ENCODE data around the gene SOD1.

DNA sequence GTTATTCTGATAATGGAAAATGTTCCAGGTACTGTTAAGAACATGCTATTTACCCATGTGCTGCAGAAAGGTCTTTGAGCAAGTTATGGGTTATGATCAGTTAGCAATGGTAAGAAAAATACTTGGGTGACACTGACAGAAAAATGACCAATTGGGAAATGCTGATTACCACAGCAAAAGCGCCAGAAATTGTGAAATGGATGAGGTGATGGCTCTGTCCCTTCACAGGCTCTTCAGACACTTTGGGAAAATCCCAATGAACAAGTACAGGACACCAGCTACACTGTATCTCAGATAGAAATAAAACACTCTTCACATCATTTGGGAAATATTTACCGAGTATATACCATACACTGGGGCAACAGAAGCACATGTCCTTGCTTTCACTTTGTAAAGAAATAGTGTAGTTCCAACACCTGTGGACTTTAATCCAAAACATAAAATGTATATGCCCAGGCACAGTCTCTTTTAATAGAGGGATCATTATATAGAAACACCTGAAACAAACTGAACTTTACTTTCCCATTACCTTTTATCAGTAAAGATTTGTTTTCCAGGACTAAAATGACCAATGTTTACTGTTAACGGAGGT lies 13.9 kb downstream of the SOD1 start:
- TF ChIP-seq POLR2AphosphoS5 (IDR thresholded peaks at IDR 0.05; ENCODE audit: low read depth, low read length) (no peak), POLR2A (IDR thresholded peaks at IDR 0.05; ENCODE audit: low read depth, low read length) (no peak), TAF1 (IDR thresholded peaks at IDR 0.05; ENCODE audit: low read depth, low read length) (no peak), SPI1 (IDR thresholded peaks at IDR 0.05; ENCODE audit: low read depth, low read length) (no peak), PAX5 (IDR thresholded peaks at IDR 0.05; ENCODE audit: insufficient read depth, low read length, severe bottlenecking) (no peak), POU2F2 (IDR thresholded peaks at IDR 0.05; ENCODE audit: low read depth, low read length) (no peak)
